Kidney epithelial cell (primary cell): ENCODE data around the gene SRCIN1. TPM values are rescaled to one million over a fixed set of nuclear protein-coding genes. Genes with fewer than 3 reads are reported as not detected.

Experiments
- DNase-seq: peaks from one replicate; pipeline ENCODE4 v3.0.0-alpha.2; 2010; ENCODE audit warnings: low read depth
- H3K27me3 ChIP-seq: 2 replicates; pipeline ENCODE4 v1.6.0; 2011; ENCODE audit warnings: low read length; ENCODE audit not compliant: control insufficient read depth, insufficient read depth
- H3K36me3 ChIP-seq: 2 replicates; pipeline ENCODE4 v1.5.1; 2011; ENCODE audit warnings: low read length; ENCODE audit not compliant: control insufficient read depth, insufficient read depth
- H3K4me3 ChIP-seq: 2 replicates; pipeline ENCODE4 v1.5.1; 2011; ENCODE audit warnings: low read depth, mild to moderate bottlenecking, control low read depth, low read length
- CTCF ChIP-seq: IDR thresholded peaks from 2 replicates; pipeline ENCODE4 v1.5.1; 2011; ENCODE audit warnings: mild to moderate bottlenecking, moderate library complexity, low read length, control low read depth, inconsistent platforms; ENCODE audit not compliant: insufficient read depth, poor library complexity, severe bottlenecking
- total RNA-seq: library from RNA; depleted of rRNA; stranded (reverse); fragments of >200 nt; gene quantifications from 2 replicates; pipeline ENCODE4 v1.2.3, GENCODE V29; 2015

Gene SRCIN1
- total RNA-seq, 1 donor from 2014 or later = 0.84 TPM

GRCh38 chr17:38621538-38621937 is 15.8 kb upstream of the SRCIN1 start:
- Histone ChIP-seq H3K27me3 (peaks cover 19% of the 10 kb centered on the region), H3K36me3 (no peaks in the 10 kb centered on the region), H3K4me3 (no peak overlapping the region)
- no peak for TF ChIP-seq CTCF
- no peak for DNase-seq

- no peak for DNase-seq
- peaks cover 21% of the 10 kb centered on the region for H3K27me3 ChIP-seq
- TF ChIP-seq CTCF = no peak
- no peaks in the 10 kb centered on the region for H3K36me3 ChIP-seq
- H3K4me3 ChIP-seq = no peak overlapping the region
These were observed 15.0 kb upstream of the SRCIN1 start for GRCh38 chr17:38620551-38621277.

GRCh38 chr17:38619937-38620550 is 14.3 kb upstream of the SRCIN1 start:
- Histone ChIP-seq H3K4me3 (no peak overlapping the region), H3K27me3 (peaks cover 21% of the 10 kb centered on the region), H3K36me3 (no peaks in the 10 kb centered on the region)
- DNase-seq = no peak
- TF ChIP-seq CTCF = no peak

GRCh38 chr17:38619451-38619795 is 13.7 kb upstream of the SRCIN1 start:
- peaks cover 21% of the 10 kb centered on the region for H3K27me3 ChIP-seq
- no peak overlapping the region for H3K4me3 ChIP-seq
- H3K36me3 ChIP-seq = no peaks in the 10 kb centered on the region
- TF ChIP-seq CTCF = no peak
- no peak for DNase-seq

- no peak overlapping the region for H3K4me3 ChIP-seq
- no peak for DNase-seq
- no peaks in the 10 kb centered on the region for H3K36me3 ChIP-seq
- TF ChIP-seq CTCF = no peak
- H3K27me3 ChIP-seq = peaks cover 26% of the 10 kb centered on the region
These were observed 12.4 kb upstream of the SRCIN1 start for GRCh38 chr17:38617967-38618760.
